ENCODE results near the gene IL2RA.

GRCh38 chr10:6054884-6055283, 7.3 kb downstream of the IL2RA start:
- TF ChIP-seq, protein P1, sequence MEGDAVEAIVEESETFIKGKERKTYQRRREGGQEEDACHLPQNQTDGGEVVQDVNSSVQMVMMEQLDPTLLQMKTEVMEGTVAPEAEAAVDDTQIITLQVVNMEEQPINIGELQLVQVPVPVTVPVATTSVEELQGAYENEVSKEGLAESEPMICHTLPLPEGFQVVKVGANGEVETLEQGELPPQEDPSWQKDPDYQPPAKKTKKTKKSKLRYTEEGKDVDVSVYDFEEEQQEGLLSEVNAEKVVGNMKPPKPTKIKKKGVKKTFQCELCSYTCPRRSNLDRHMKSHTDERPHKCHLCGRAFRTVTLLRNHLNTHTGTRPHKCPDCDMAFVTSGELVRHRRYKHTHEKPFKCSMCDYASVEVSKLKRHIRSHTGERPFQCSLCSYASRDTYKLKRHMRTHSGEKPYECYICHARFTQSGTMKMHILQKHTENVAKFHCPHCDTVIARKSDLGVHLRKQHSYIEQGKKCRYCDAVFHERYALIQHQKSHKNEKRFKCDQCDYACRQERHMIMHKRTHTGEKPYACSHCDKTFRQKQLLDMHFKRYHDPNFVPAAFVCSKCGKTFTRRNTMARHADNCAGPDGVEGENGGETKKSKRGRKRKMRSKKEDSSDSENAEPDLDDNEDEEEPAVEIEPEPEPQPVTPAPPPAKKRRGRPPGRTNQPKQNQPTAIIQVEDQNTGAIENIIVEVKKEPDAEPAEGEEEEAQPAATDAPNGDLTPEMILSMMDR (IDR thresholded peaks at IDR 0.05), result no peak
- TF ChIP-seq POLR2A (IDR thresholded peaks at IDR 0.05), result no peak

Measured in Peyer's patch (tissue), 4 donors.